HL-60/S4 treated with retinoic acid at 250 ng/mL for 4 days and 3 days (cell line): Measurements from ENCODE around the gene MAPK4.

ENCODE experiments used
- in situ Hi-C: fragments of 300-500 bp; cut with MboI; formaldehyde crosslinking; loops from 2 replicates; pipeline ENCODE4 v1.7.0; 2022; ENCODE audit warnings: low sequenced_read_pairs

The MAPK4 gene

GRCh38 chr18:50649821-50650220 lies 89.9 kb downstream of the MAPK4 start:
- in situ Hi-C loops: no loop called here

GRCh38 chr18:50651334-50651733 lies 91.4 kb downstream of the MAPK4 start:
- in situ Hi-C loops: no loop called here

GRCh38 chr18:50653402-50654093 lies 93.7 kb downstream of the MAPK4 start:
- in situ Hi-C loops: no loop called here

GRCh38 chr18:50654211-50654610 lies 94.3 kb downstream of the MAPK4 start:
- in situ Hi-C loops: no loop called here

GRCh38 chr18:50654658-50655550 lies 95.0 kb downstream of the MAPK4 start:
- in situ Hi-C loops: no loop called here

- in situ Hi-C loops: no loop called here
Observed at GRCh38 chr18:50656396-50656795, 96.5 kb downstream of the MAPK4 start.

GRCh38 chr18:50656841-50657470 lies 97.1 kb downstream of the MAPK4 start:
- in situ Hi-C loops: no loop called here

GRCh38 chr18:50658601-50659000 lies 98.7 kb downstream of the MAPK4 start:
- in situ Hi-C loops: no loop called here

- in situ Hi-C loops: no loop called here
Observed at GRCh38 chr18:50659091-50660003, 99.5 kb downstream of the MAPK4 start.

GRCh38 chr18:50661013-50661412 lies 101.1 kb downstream of the MAPK4 start:
- in situ Hi-C loops: no loop called here

GRCh38 chr18:50662177-50662576 lies 102.3 kb downstream of the MAPK4 start:
- in situ Hi-C loops: no loop called here

- in situ Hi-C loops: no loop called here
Observed at GRCh38 chr18:50662775-50663383, 103.0 kb downstream of the MAPK4 start.

- in situ Hi-C loops: no loop called here
Observed at GRCh38 chr18:50663626-50664441, 103.9 kb downstream of the MAPK4 start.

GRCh38 chr18:50665015-50665414 lies 105.1 kb downstream of the MAPK4 start:
- in situ Hi-C loops: no loop called here

GRCh38 chr18:50665519-50665918 lies 105.6 kb downstream of the MAPK4 start:
- in situ Hi-C loops: no loop called here

- in situ Hi-C loops: no loop called here
Observed at GRCh38 chr18:50666536-50666935, 106.6 kb downstream of the MAPK4 start.

- in situ Hi-C loops: no loop called here
Observed at GRCh38 chr18:50671376-50671775, 111.5 kb downstream of the MAPK4 start.

- in situ Hi-C loops: no loop called here
Observed at GRCh38 chr18:50674307-50674980, 114.6 kb downstream of the MAPK4 start.

GRCh38 chr18:50675043-50675442 lies 115.2 kb downstream of the MAPK4 start:
- in situ Hi-C loops: no loop called here
